Uterus (tissue), 2 donors: ENCODE measurements around the gene PIGN.

Experiments
- POLR2A ChIP-seq, 2 donors: fragments of 450-650 bp; IDR thresholded peaks; one replicate each; pipeline ENCODE4 v1.6.1; 2016; ENCODE audit warnings: antibody characterized with exemption in 2 of 2, mild to moderate bottlenecking in 1 of 2, moderate library complexity in 1 of 2
- TF ChIP-seq, protein P1 (sequence below), 4 experiments: fragments of 200-600 bp in 2 of 4; fragments of 450-650 bp in 2 of 4; sonication (generic) in 2 of 4; IDR thresholded peaks; one replicate each; pipeline ENCODE4 v1.5.1; 2016 to 2019; ENCODE audit warnings: antibody characterized with exemption in 4 of 4, mild to moderate bottlenecking in 2 of 4, moderate library complexity in 1 of 4

DNA sequence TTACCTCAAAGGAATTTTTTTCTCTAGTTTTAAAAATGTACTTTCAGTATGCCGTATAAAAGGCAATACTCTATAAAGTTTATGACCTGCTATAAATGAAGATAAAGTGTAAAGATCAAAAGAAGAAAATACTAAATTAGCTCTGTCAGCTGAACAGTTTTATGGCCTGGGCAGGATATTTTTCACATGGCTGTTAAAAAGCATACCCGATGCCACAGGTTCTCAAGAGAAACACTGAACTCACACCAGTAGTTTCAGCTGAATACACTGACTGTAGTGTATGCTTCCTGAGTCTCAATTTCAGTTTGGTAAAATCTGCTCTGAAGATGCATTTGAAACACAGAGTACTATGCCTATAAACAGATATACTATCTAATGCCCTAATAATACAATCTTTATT lies 126.0 kb downstream of the PIGN start:
- TF ChIP-seq, protein P1, sequence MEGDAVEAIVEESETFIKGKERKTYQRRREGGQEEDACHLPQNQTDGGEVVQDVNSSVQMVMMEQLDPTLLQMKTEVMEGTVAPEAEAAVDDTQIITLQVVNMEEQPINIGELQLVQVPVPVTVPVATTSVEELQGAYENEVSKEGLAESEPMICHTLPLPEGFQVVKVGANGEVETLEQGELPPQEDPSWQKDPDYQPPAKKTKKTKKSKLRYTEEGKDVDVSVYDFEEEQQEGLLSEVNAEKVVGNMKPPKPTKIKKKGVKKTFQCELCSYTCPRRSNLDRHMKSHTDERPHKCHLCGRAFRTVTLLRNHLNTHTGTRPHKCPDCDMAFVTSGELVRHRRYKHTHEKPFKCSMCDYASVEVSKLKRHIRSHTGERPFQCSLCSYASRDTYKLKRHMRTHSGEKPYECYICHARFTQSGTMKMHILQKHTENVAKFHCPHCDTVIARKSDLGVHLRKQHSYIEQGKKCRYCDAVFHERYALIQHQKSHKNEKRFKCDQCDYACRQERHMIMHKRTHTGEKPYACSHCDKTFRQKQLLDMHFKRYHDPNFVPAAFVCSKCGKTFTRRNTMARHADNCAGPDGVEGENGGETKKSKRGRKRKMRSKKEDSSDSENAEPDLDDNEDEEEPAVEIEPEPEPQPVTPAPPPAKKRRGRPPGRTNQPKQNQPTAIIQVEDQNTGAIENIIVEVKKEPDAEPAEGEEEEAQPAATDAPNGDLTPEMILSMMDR (IDR thresholded peaks at IDR 0.05), result no peak
- TF ChIP-seq POLR2A (IDR thresholded peaks at IDR 0.05), result no peak
